CD4-positive, alpha-beta T cell treated with Interleukin-4 for 1 hour (primary cell): ENCODE results near the gene LYSMD4.
"Not testable (repeated sequence)": the region's sequence is repeated elsewhere in the genome, so short reads cannot be mapped to it uniquely, and the experiment has no call there.

ENCODE experiments used
- DNase-seq, 2 donors: peaks; one replicate each; pipeline ENCODE4 v3.0.0-alpha.2; 2020 to 2022

The LYSMD4 gene

GRCh38 chr15:99733268-99734039 is at the start of gene LYSMD4:
LYSMD4 (minus strand) TSS chr15:99733437; CDS start chr15:99731999, 1,438 bp downstream.
- DNase-seq: peak; percentile 97

GRCh38 chr15:99782029-99782428 is 48.8 kb upstream of the LYSMD4 start:
- not testable (repeated sequence) for DNase-seq

GRCh38 chr15:99777144-99777543 is 43.9 kb upstream of the LYSMD4 start:
- no peak for DNase-seq

GRCh38 chr15:99764522-99764921 is 31.3 kb upstream of the LYSMD4 start:
- DNase-seq: no peak

GRCh38 chr15:99763827-99764226 is 30.6 kb upstream of the LYSMD4 start:
- no peak for DNase-seq

GRCh38 chr15:99762288-99762687 is 29.1 kb upstream of the LYSMD4 start:
- DNase-seq: no peak

- peak; percentile 46 to 73 for DNase-seq
Measured at GRCh38 chr15:99755692-99756409, 22.6 kb upstream of the LYSMD4 start.

GRCh38 chr15:99753066-99753465 is 19.8 kb upstream of the LYSMD4 start:
- DNase-seq: no peak

GRCh38 chr15:99752556-99752955 is 19.3 kb upstream of the LYSMD4 start:
- no peak for DNase-seq

GRCh38 chr15:99750326-99750725 is 17.1 kb upstream of the LYSMD4 start:
- DNase-seq: not testable (repeated sequence)

- DNase-seq: no peak
Measured at GRCh38 chr15:99749386-99749785, 16.1 kb upstream of the LYSMD4 start.

GRCh38 chr15:99745370-99746086 is 12.3 kb upstream of the LYSMD4 start:
- DNase-seq: no peak

GRCh38 chr15:99744142-99744541 is 10.9 kb upstream of the LYSMD4 start:
- no peak for DNase-seq

GRCh38 chr15:99741835-99742234 is 8.6 kb upstream of the LYSMD4 start:
- no peak for DNase-seq

GRCh38 chr15:99738021-99738847 is 5.0 kb upstream of the LYSMD4 start:
- DNase-seq: no peak

- DNase-seq: no peak
Measured at GRCh38 chr15:99736702-99737101, 3.5 kb upstream of the LYSMD4 start.

- DNase-seq: no peak
Measured at GRCh38 chr15:99735868-99736267, 2.6 kb upstream of the LYSMD4 start.

- no peak for DNase-seq
Measured at GRCh38 chr15:99734575-99734974, 1.3 kb upstream of the LYSMD4 start.

- DNase-seq: not testable (repeated sequence)
Measured at GRCh38 chr15:99734040-99734291, 729 bp upstream of the LYSMD4 start.

- no peak for DNase-seq
Measured at GRCh38 chr15:99732751-99733267, 428 bp downstream of the LYSMD4 start.

- DNase-seq: no peak
Measured at GRCh38 chr15:99732124-99732750, 1.0 kb downstream of the LYSMD4 start.
